DMS114 treated with DMSO at 0.1 percent for 48 hours (cell line): ENCODE data around the gene PMEPA1.

Experiments
- DNase-seq: peaks from one replicate; lab custom pipeline; 2025; ENCODE audit not compliant: unreplicated experiment; lab: John Stamatoyannopoulos, UW

PMEPA1 gene

DNA sequence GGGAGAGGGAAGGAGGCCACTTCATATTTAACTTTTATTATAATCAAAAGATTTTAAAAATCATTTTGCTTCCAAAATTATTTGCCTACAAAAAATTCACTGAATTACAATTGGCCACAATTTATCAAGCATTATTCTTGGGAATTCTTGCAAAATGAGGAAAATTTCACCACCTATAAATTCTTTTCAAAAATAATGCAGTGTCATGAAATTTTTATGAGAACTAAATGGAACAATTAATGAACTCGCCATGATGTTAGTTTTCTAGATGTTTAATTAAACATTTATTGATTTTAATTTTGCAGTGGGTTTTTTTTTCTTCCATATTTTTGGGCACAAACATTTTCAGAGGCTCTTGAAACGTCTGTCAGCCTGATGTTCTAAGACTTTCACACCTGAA is 83.8 kb downstream of the PMEPA1 start:
- DNase-seq: no peak

DNA sequence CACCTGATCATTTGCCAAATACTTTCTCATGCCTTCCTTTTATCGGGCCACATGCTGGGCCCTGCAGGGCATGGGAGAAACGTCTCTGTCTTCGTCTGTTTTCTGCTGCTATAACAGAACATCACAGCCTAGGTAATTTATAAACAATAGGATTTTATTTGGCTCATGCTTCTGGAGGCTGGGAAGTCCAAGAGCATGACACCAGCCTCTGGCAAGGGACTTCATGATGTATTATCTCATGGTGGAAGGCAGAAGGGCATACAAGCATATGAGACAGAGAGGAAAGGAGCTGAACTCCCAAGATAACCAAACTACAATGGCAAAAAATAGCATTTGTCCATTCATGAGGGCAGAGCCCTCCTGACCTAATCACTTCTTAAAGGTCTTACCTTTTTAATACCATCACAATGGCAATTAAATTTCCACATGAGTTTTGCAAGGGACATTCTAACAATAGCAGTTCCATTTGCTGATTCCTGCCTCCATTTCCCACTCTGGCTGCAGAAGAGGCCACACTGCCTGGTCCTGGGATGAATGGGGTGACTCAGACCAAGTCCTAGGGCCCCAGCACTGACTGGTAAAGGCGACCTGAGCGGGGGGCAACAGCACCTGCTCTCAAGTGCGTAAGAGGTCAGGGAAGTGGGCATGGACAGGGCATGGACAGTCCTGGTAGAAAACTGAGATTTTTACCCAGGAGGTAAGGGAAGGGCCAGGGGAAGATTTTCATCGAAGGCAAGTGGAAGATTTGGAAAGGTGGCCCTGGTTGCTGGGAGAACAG is 84.4 kb downstream of the PMEPA1 start:
- no peak for DNase-seq

DNA sequence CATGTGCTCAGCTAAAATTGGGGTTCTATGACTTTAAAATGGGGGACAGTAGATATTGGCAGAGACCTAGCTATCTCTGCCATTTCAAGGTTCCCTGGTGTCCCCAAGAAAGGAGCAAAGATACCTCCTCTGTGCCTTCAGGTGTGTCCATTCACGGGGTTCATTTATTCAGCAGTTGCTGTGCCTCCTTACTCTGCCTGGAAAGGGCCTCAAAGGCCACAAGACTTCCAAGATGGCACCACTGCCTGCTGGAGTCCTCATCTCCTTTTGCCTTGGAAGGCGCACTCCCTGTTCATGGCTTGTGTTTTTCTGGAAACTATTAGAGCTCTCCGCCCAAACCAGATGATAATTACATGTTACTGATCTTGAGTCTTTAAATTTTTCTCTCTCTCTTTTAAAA is 85.7 kb downstream of the PMEPA1 start:
- no peak for DNase-seq

DNA sequence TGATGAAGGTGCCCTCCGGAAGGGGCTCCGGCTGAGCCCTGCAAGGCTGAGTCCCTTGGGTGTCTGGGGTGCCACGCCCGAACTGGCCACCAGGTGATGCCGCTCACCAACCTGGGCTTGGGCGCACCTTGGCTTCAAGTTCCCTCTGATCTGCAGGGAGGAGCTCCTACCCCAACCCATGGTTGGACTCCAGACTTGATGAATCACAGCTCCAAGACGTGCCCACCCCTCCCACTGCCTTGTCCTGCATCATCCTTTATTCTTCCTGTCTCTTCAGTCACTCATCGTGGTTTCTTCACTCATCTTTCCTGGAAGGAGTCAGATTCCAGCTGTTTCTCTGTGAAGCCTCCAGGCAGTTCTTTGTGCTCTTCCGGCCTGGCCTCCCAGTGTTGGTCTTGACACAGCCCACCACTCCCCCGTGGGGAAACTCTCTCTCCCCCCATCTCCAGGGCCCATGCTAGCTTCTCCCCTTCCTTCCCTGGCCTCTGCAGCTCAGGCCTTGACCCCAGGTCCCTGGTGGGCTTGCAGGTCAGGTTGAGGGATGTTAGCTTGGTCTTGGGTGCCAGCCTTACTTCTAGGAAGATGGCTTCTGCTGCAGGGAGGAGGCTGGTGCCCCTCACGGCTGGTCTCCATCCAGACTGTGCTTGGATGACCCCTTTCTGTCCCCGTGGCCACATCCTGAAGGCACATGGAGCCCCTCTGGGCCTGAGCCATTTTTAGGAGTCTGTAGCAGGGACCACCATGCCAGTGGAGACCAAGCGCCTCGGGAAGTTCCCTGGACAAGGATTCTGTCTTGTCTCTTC is 87.0 kb downstream of the PMEPA1 start:
- no peak for DNase-seq

DNA sequence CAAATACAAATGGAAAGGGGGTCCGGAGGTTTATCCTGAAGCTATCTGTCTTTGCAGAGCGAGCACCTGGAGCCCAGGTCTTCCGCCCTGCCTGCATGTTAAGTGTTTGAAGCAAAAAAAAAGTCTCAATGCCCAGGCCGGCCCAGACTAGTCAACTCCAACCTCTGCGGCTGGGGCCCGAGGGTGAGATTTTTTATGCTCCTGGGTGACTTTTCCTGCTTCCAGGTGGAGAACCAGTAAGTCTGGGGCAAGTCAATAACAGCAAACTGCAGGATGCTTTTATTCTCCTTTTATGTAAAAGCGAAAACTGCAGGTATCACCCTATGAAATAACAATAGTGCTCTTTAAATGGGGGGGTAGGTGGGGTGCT is 87.6 kb downstream of the PMEPA1 start:
- no peak for DNase-seq

DNA sequence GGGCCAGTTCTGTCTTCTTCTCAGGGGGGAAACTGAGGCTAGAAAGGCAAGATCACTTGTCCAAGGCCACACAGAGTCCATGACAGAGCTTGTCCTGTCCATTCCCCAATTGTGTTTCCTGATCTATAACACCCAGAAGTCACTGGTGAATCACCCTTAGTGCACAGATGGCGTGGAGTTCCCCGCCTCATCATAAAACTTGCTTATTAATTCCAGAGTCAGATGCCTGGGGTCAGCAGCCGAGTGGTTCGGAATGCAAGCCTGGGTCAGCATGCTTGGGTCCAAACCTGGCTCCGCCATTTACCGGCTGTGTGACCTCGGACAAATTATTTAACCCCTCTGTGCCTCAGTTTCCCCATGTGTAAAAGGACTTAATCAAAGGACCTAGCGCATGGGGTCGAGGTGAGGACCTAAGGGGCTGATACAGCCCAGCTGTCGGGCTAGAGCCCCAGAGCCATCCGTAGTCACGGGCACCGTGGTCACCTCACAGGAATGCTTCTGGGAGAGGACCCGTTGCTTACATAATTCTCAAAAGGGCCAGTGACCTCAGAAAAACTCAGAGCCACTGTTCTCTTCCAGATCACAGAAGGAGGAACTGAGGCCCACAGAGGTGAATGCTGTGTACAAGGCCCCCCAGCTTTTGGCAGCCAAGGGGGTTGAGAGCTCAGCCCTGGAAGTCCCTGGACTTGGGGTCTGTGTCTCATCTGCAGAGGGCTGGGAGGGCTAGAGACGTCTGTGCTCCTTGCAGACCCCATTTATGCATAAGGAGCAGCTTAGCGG is 88.2 kb downstream of the PMEPA1 start:
- no peak for DNase-seq

DNA sequence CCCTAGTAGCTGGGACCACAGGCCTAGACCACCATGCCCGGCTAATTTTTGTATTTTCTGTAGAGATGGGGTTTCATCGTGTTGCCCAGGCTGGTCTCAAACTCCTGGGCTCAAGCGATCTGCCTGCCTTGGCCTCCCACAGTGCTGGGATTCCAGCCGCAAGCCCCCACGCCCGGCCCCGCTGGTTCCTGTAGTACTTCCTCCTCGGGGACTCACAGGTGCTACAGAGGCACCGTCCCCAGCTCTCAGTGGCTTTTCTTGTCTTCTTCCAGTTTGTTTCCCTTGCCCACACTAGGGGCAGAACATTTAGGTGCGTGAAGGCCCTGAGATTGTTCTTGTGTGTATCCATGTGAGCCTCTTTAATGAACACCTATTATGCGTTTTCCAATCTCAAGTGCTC is 88.8 kb downstream of the PMEPA1 start:
- no peak for DNase-seq

DNA sequence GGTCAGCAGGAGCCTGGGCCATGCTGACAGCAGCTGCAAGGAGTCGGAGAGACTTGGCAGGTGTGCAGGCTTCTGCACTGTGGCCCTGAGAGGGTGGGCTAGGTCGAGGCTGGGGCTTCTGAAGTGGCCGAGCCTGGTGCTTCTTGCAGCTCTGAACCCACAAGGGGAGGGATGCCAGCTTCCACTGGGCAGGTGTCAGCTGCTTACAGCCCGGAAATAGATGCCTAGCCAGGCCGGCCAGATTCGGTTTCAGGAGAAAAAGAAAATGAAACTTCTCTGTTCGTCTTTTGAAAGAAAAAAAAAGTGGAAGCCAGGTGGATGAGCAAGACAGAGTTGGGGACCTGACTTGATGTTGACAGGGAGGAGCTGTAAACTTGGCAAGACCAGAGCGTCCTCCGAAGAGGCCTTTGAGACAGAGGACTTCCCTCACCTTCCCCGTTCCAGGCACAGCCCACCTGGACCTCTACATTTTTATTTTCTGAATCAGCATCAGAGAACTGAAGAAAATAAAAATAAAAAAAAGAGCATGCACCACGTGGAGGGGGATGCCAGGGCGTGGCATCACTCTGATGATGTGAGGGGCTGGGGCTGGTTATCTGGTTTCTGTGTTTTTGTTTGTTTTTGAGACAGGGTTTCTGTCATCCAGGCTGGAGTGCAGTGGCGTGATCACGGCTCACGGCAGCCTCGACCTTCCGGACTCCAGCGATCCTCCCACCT is 89.4 kb downstream of the PMEPA1 start, which contains the start of gene ZBP1:
TSS of gene ZBP1 (minus strand) at position 153 of the 717 bp plus-strand sequence. CDS start at position 22, 131 bp downstream.
- DNase-seq: no peak

DNA sequence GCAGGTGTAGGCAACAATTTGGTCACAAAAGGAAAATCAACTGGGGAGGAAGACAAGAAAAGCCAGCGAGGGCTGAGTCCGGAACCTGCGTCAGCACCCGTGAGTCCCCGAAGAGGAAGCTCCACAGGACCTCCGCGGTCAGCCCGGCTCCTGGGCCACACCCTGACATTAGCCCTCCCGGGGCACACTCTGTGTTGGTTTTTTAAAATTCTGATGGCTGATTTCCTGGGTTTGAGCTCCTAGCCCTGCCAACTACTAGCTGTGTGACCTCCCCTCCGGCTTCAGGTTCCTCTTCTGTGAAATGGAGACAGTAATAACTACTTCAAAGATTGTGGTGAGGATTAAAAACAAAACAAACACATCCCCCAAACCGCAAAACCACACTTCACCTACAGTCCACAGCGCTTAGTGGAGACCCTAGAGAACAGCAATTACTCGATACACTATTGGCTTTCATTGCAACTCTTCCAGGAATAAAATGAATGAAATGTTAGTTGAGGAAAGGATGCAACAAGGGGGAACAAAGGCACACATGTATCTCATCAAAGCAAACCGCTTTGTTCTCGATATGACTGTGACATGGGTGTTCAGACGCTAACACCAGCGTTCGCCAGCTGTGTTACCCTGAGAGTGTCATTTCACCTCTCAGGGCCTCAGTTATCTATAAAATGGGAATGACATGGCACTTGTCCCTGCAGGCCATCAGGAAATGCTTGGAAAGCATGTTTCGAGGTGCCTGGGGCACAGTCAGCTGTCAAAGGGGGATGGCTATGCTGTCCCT is 90.6 kb downstream of the PMEPA1 start:
- no peak for DNase-seq

DNA sequence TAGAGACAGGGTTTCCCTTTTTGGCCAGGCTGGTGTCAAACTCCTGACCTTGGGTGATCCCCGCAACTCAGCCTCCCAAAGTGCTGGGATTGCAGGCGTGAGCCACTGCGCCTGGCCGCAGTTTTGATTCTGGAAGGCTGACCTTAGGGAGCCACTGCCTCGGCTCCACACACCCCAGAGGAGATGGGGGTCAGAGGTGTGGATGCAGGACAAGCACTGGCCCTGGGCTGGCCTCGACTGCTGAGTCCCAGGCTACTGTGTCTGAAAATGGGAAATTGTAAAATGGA is 91.1 kb downstream of the PMEPA1 start:
- no peak for DNase-seq

DNA sequence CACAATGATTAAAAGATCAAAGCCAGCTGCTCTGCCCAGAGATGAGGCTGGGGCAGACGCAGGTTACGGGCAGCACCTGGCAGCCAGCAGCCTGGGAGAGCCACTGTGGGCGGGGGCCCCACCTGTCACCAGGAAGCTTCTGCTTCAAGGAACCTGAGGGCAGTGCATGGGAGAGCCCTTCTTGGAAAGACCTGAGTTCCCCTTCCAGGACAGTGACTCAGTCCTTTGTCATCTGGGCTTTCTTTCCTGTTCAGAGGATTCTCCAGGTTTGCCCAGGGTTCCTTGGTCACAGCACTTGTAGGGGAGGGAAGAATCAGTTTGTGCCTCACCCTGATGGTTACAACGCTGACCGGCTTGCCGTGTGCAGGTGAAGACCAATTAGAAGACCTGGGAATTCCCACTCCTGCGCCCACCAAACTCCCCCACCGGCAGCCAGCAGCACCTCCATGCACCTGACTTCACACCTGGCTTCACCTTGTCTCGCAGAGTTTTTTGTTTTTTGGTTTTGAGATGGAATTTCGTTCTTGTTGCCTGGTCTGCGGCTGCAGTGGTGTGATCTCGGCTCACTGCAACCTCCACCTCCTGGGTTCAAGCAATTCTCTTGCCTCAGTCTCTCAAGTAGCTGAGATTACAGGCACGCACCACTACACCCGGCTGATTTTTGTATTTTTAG is 91.6 kb downstream of the PMEPA1 start:
- no peak for DNase-seq

DNA sequence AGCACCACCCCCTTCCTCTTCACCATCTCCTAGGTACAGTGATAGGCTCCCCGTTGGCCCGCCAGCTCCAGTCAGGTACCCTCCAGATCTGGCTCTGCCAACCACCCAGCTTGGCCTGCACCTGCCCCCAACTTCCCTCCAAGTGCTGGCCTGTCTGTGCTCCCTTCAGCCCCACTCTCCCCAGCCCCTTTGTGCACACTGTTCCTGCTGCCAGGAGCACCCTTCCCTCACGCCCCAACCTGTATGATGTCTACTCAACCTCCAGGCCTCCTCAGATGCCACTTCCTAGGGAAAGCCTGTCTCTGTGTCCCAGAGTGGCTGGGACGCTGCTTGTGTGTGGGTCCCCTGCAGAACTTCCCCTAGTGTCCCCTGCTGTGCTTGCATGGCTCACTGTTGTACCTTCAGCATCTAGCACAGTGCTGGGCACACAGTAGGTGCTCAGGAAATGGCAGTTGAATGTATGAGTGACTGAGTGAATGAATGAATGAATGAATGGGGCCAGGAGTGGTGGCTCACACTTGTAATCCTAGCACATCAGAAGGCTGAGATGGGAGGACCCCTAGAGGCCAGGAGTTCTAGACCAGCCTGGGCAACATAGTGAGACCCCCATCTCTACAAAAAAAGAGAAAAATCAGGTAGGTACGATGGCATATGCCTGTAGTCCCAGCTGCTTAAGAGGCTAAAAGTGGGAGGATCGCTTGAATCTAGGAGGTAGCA is 92.6 kb downstream of the PMEPA1 start:
- no peak for DNase-seq

DNA sequence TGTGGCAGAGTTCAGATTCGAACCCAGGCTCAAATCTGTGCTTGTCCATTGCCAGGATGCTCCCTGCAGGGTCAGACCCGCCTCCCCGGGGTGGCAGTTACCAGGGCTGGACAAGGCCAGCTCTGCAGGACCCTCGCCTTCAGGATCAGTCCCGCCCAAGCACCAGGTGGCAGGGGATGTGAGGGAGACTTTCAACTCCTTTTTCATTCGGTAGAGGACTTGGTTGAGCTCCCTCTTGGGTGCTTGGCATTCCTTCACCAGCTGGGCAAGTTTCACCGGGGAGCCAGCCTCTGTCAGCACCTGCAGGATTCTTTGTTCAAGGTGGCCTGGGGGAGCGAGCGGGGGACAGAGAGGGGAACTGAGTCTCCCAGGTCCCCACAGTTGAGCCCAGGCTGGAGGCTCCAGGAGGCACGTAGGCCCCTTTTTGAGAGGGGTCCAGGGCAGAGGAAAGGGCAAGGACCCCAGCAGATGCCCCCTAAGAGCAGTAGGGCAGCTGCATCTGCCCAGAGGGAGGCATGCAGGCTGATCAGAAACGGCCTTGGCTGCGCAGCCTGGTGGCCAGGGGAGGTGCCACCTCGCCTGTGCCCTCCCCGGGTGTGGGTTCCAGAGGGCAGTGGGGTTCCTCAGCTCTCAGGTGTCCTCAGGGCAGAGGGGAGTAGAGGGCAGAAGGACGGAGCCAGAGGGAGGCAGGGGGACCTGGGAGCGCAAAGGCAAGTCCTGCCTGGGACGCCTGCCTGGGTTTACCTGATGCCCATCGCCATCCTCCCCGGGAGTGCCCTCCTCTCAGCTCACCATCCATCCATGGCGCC is 93.5 kb downstream of the PMEPA1 start:
- DNase-seq: no peak

DNA sequence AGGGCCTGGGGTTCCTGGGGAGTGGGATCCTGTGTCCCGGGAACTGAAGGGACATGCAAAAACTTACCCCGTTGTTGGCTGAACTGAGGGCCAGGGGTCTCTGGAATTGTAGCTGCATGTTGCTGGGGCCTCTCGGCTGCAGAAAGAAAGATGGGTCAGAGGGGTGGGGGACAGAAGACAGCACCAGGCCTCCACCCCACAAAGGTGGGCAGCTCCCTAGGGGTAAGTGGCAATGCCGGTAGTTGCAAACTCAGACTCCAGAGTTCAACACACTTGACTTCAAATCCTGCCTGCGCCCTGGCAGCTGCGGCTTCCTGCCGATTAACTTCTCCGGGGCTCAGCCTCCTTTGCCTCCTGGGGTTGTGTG is 94.4 kb downstream of the PMEPA1 start:
- DNase-seq: no peak

DNA sequence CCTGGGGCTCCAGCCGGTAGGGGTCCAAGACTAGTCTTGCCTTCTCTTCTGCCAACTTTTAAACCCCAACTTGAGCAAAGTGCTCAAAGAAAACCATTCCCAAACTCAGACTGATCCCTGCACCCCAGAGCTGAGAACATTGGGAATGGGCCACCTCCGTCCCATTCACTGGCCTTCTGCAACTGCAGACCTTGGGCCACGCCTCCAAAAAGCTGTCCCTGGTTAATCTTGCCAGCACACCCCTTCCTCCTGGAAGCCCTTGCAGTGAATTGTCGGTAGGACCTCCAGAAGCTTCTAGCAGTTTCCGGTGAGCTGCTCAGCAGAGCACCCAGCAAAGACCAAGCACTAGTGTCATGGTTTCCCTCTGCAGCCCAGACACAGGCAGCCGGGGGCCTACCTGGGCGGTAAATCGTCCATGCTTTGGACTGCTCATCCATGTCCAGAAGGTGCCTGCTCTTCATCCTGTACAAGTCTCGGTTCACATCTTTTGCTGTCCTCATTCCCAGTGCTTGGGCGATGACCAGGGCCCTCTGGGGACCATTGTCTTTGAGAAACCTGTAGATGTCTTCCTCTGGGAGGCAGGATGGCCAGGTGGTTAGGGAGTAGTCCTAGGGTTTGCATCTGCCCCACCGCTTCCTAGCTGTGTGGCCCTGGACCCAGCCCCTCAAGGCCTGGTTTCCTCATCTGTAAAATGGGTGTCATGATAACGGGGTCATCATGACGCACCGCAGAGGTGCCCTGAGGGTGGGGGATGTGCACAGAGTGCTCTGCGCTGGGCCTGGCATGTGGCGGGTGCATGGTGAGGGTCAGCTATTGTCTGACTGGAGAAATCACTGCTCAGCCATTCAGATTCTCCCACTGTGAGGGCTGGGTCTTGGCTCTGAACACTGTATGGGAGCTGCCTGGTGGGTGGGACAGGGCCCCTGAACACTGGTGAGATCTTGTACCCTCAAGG is 95.0 kb downstream of the PMEPA1 start:
- no peak for DNase-seq

DNA sequence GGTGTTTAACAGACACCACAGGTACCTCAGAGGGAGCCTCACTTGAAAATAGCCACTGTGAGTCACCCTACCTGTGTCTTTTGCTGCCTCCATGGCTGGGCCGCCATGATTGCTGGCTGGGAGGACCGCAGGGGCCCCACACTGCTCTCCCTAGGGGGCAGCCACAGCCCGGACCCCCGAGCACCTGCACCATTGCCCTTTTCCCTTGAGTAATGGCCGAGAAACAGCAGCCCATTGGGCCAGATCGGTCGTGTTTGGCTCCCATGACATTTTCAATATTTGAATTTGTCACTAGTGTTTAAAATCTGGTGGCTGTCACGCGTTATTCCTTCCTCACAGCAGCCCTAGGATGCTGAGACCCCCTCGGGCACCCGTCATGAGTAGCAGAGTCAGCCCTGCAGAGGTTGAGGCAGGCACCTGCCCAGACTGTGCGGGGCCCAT is 96.3 kb downstream of the PMEPA1 start:
- no peak for DNase-seq

DNA sequence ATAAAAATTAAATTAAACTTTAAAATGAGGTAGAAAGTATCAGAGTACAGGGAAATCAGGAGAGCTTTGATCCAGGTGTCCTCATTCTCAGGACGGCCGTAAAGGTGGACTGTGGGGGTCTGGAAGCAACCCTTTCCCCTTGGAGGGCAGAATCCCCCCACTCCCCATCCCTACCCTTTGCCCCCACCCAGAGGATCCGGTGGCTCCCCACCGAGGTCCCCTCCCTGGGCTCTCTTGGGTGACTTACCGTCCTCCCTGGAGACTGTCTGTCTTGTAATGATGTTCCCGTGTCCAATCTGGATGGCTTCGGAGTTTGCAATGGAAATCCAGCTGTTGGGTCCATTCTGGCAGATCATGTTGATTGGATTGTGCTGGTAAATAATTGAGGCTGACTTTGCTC is 96.9 kb downstream of the PMEPA1 start:
- DNase-seq: no peak
